Jurkat, Clone E6-1 (cell line): ENCODE data around the gene ITM2C.
A peak's percentile ranks its signal among the peaks of the same experiment; 100 is the strongest.

Source experiments
- DNase-seq: peaks from one replicate; pipeline ENCODE4 v3.0.0-alpha.2; 2011; ENCODE audit warnings: low read depth, low spot score
- H3K4me3 ChIP-seq: 2 replicates; pipeline ENCODE4 v1.5.1; 2011; ENCODE audit warnings: mild to moderate bottlenecking, low read length, control low read depth, moderate library complexity

ITM2C gene

DNA sequence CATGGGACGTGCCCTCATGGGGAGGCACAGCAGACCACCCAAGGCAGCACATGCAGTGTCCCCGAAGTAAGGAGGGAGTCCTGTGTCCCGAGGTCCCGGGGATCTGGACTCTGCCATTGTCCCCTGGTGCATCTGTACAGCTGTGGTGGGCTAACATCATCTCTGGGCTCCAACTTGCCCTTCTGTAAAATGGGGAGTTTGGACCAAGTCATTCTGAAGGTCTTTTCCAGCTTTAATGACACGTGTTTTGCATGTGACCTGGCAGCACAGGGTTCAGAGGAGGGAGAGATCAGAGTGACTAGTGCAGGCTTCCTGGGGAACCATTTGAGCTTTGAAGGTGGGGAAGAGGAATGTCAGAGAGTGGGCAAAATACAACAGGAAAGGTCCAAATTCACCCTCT, 21.5 kb downstream of the ITM2C start:
- no peak for DNase-seq
- no peak overlapping the region for H3K4me3 ChIP-seq

DNA sequence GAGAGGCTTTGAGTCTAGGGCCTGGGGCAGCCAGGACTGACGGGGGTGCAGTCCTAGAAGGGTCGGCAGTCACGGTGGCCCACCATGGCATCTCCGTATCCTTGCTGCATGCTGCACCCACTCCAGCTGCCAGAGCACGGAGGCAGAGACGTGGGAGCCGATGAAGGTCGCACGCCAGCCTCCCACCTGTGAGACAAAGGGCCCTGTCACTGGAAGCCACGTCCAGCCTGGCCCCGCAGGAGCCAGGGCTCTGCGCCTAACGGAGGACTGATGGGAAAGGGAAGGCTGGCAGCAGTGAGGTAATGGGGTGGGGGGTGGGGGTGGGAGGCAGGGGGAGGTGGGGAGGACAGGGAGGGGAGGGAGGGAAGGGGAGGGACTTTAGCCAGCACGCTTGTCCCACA, 21.9 kb downstream of the ITM2C start:
- no peak for DNase-seq
- no peak overlapping the region for H3K4me3 ChIP-seq

DNA sequence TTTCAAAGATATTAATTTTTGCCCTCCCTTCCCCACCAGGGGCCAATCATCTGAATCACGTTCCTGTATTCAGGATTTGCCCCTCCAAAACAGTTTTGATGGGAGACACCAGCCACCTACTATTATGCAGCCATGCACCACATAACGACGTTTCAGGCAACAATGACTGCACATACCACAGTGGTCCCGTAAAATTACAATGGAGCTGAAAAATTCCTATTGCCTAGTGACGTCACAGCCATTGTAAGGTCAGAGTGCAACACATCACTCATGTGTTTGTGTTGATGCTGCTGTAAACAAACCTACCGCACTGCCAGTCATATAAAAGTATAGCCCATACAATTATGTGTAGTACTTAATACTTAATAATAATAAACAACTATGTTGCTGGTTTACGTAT, 22.6 kb downstream of the ITM2C start:
- no peak for DNase-seq
- H3K4me3 ChIP-seq, result no peak overlapping the region

DNA sequence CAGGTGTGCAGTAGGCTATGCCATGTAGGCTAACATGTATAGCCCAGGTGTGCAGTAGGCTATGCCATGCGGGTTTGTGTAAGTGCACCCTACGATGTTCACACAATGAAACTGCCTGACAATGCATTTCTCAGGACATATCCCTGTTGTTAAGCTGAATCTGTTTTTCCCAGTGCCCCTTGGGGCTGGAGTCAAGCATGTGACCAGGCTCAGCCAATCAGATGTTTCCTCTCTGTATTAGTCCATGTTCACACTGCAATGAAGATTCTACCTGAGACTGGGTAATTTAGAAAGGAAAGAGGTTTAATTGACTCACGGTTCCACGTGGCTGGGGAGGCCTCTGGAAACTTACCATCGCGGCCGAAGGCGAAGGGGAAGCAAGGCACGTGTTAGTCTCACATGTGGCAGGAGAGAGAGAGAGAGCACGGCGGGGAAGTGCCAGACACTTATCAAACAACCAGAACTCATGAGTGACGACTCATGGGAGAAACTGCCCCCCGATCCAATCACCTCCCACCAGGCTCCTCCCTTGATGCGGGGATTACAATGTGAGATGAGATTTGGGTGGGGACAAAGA, 24.2 kb downstream of the ITM2C start:
- no peak for DNase-seq
- H3K4me3 ChIP-seq, result no peak overlapping the region

DNA sequence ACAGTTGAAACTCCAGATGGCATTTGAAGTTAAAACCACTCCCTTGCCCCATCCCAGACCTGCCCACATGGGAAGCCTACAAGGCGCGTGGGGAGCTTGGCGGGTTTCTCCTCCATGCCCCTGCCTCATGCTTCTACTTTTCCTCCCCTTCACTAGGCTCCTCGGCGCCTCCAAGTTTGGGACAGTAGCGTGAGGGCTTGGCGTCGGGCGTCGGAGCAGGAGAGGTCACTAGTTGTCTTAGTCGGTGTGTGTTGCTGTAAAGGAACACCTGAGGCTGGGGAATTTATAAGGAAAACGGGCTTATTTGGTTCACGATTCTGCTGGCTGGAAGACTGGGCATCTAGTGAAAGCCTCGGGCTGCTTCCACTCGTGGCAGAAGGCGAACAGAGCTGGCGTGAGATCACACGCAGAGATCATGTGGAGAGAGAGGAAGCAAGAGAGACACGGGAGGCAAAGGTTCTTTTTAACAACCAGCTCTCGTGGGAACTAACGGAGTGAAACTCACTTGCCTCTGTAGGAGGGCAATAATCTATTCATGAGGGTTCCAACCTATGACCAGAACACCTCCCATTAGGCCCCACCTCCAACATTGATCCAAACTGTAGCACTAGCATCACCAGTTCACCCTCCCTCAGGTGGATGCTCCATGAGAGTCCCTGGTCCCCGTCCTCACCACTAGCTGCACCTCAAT, 25.3 kb downstream of the ITM2C start:
- DNase-seq, result no peak
- H3K4me3 ChIP-seq, result no peak overlapping the region

DNA sequence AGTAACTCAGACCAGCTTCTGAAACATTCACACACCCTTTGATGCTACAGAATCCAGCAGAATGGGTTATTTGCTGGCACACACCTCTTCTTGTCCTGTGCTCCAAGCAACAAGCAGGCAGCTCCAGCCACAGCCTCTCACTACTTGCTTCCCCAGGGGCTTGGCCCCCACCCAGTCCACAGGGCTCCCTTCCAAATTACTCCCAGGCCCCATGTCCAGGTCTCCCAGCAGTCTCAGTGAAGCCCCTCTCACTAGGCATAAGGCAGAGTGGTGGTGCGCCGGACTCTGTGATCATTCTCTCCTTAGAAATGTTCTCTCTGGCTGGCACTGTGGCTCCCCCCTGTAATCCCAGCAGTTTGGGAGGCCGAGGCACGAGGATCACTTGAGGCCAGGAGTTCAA, 25.9 kb downstream of the ITM2C start:
- no peak overlapping the region for H3K4me3 ChIP-seq

DNA sequence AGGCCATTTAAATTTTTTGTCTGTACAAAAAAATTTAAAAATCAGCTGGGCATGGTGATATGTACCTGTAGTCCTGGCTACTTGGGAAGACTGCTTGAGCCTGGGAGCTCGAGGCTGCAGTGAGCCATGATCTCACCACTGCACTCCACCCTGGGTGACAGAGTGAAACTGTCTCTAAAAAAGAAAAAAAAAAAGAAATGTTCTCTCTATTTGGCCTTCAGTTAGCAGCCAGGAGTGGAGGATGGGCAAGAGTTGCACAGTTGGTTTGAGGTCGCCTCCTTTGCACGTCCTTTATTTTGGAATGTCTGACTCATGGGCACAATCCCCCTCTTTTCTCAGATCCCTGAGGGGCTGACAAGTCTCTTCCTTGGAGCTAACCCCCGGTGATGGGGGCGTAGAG, 26.3 kb downstream of the ITM2C start:
- no peak overlapping the region for H3K4me3 ChIP-seq
- no peak for DNase-seq

More for the DNA sequence above, 25.9 kb downstream of the ITM2C start:
- DNase-seq, result no peak

DNA sequence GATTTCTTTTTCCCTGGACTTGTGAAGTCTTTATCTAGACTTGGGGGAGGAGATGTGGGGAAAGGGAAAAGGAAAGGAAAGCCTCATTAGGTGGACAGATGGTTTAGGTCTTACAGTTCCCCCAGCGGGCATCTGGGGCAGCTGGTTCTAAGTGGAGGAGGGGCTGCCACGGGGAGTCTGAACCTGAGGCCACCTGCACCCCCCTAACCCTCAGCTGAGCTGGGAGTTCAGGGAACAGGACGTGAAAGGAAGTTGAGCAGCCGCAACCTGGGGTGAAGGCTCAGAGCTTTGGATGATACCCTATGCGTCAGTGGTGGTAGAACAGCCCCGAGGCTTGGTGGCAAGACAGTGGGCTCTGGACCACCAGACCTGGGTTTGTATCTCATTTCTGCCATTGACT, 26.8 kb downstream of the ITM2C start:
- H3K4me3 ChIP-seq, result no peak overlapping the region
- peak; percentile 56 for DNase-seq

DNA sequence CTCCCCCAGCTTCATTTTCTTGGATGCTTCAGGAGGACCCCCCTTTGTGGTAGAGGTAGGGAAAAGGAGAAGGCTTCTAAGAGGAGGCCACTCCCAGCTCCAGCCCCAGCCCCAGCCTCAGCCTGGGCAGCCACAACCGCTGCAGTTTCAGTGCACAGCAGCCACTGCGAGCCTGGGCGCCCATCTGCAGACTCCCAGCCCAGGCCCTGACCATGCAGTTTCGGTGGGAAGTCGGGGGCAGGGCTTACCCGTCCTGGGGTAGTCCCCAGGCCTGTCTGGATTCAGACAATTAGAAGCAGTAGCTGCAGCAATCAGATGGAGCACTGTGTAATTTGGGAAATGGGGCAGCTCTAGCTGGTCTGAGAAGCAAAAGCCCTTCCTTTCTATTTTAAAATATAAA, 28.6 kb downstream of the ITM2C start:
- H3K4me3 ChIP-seq, result no peak overlapping the region
- DNase-seq, result no peak

DNA sequence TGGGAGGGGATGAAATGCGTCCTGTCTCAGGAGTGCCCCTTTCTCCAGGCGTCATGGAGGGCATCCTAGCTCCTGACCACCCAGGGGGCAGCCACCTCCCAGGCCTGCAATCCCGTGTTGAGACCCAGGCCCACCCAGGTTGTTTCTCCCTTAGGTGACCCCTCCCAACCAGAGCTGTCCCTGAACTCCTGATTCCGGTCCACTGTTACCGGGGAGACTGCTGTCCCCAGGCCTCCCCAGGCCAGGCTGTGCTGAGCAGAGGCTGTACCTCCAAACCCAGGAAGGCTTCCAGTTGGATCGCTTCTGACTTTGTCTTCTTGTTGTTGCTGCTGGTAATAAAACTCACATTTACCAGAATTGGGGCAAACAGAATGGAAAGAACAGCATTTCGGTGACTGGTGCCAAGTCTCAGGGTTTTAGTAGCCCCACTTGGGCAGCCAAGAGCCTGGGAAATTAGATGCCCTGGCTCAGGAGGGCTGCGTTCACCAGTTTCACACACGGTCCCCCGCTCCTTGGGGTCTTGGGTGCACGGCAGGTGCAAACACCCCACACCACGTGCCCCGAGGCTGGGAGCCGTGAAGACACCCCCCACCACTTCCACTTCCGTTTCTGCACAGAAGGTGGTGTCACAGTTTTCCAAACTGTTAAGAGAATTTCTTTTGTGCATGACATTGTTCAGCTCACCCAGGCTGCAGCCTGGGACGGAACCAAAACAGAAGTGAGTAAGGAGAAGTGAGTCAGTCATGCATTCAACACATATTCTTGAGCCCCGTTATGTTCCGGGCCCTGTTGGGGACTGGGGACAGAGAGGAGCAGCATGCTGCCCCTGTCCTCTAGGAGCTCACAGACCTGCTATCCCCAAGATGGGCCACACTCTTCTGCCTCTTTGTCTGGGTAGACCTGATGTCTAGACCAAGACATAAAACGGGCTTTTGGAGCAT, 29.4 kb downstream of the ITM2C start:
- no peak overlapping the region for H3K4me3 ChIP-seq
- peak; percentile 62 for DNase-seq

DNA sequence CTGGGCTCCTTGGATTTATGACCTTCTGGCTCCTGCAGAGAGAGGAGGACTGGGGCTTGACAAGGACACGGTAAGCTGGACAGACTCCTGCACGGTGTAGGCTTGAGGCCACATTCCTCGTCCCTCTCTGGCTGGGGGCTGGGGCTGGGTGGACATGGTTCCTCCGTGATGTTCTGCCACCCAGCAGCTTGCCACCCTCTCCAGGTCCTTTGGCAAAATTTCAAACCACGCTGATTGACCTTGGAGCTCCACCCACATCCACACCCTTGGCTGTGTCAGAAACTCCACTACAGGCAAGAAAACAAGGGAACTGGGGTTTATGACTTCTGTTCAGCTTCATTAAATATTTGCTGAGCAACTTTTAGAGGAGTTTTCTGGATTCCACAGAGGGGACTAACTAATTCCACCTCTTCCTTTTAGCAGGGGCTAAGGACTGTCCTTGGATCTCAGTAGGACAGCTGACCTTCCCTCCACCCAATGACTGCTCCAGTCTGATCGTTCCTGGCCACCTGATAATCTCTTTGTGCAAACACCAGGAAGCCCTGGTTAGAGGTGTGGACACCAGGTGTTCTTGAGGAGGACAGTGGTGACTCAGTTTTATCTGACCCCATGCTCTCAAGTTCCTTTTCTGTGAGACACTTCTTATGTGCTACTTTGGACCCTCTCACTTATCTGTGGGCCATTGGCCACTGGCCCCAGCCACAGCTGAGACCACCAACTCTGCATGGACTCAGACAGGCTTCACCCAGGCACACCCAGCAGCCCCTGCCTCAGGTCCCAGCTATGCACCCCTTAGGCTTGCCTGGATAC, 31.0 kb downstream of the ITM2C start:
- DNase-seq, result no peak
- H3K4me3 ChIP-seq, result no peak overlapping the region

DNA sequence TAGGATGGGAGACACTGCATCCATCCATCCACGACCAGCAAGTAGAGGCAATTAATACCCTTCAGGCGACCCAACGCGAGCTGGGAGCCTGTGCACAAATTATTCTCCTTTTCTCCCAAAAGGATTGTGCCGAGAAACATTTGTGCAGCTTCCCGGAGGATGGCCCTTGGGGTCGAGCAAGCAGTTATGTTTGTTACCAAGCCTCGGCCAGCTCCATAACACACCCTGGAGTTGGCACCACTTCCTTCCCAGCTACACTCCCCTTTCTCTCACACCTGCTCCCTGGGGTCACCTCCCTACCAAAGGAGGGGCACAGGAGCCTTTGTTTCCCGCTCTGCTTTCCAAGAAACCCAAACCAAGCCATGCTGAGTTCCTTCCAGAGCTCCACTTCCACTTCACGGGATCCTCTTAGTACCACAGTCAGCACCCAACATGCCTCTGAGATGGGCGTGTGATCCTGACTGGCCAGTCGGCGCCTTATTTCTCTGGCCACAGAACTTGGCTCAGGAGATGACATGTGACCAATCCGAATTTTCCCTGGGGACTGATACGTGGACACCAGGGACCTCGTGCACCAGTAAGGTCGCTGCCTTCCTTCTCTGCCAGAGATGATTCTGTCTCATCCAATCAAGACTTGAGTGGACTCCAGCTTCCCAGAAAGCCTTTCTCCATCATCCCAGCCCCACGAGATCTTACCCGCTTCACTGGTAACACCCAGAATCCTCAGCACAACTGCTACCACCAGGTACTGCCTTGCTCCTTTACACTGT, 31.8 kb downstream of the ITM2C start:
- no peak overlapping the region for H3K4me3 ChIP-seq
- no peak for DNase-seq

DNA sequence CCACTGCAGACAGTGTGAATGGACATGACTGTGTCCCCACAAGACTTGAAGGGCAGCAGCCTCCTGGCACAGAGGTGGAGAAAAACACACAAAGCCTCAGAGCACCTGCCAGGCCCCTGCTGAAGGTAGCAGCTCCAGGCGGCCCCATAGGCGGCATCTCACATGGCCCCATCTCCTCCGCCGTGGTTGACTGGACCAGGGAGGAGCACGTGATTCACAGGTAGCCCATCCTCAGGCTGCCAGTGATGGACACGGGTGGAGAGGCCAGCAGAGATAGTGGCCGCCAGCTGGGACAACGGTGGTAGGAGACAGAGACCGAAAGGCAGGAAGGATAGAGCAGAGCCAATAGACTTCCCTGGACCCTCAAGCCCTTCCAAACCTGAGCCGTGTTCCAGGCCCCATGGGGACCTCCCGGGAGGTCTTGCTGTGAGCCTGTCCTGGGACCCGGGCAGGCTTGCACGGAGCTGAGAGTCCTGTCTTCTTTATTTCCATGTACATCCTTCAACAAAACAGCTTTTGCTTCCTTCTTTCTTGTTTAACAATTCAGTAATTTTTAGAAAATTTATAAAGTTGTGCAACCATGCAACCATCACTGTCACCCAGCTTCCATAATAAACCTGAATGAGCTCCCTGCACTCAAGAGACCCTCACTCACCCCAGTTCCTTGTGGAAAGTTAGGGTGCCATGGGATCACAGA, 33.4 kb downstream of the ITM2C start:
- DNase-seq, result no peak
- H3K4me3 ChIP-seq, result no peak overlapping the region

DNA sequence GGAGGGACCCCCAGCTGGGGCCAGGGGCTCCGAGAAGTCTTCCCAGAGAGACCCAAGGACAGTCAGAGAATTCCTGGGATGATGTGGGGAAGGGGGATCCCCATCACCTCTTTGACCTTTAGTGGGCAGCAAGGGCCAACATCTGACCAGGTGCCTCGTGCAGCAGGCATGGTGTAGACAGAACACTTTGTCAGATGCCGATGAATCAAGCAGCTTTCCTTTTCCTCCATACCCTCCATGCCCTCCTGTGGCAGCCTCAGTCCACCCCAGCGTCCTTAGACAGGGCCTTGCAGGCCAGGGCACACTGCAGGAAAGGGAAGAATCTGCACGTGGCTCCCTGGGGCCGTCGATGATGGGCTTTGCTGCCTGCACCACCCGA, 34.0 kb downstream of the ITM2C start:
- DNase-seq, result no peak
- no peak overlapping the region for H3K4me3 ChIP-seq

DNA sequence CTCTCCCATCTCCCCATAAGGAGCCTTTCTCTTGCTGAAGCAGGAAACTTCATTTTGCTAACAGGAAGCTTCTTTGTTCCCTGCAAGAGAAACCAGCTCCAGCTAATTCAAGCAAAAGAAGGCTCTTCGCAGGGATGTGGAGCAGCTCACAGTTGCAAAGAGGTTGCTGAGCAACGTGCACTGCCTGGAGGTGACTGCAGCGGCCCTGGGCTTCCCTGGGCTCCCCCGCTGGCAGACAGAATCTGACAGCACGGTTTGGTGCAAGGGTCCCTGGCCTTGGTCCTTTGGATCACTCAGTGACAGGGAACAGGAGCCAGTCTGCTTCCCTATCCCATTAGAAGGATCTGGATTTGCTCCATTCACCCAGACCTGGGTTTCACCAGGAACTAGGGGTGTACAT, 34.5 kb downstream of the ITM2C start:
- no peak for DNase-seq
- H3K4me3 ChIP-seq, result no peak overlapping the region

DNA sequence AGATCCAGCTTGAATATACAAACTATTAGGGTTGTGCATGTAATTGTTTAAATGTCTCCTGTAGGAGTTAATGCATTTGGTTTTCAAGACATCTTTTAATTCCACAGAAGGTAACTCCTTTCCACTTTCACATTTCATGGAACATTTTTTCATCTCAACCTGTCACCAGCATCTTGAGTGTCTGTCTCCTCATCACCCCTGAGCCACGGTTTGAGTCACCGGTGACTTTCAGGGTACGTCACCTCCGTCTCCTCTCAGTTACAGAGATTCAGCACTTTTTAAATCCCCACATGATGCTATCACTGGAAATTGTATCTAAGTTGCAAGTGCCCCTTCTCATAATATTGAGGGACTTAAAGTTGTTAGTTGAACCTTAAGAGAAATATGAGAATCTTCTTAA, 35.0 kb downstream of the ITM2C start:
- no peak for DNase-seq
- H3K4me3 ChIP-seq, result no peak overlapping the region

DNA sequence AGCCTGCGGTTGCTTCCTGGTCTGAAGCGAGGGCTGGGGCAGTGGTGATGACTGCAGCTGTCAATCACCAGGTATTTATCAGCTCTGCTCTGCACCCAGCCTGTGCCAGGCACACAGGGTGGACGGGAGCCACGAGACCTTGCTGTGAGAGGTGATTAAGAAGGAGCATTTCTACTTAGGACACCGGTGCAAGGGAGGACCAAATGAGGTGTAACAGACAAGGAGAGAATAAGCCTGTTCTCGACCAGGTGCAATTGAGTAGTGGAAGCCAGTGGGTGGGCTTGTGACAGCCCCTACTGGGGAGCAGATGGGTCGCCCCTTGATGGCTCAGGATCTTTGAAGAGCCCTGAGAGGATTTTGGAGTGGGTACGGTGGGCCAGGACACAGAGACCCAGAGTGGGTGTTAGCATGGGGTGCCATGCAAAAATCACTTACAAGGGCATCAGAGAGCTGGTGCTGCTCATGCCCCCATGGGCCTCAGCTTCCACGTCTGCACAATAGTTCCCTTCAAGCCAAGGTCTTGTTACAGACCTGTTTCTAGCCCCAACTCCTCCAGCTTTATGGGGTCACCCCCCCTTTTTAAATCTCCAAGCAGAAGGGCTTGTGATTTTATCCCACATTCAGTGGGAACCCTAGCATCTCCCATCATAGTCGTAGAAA, 35.7 kb downstream of the ITM2C start:
- DNase-seq, result no peak
- H3K4me3 ChIP-seq, result no peak overlapping the region

DNA sequence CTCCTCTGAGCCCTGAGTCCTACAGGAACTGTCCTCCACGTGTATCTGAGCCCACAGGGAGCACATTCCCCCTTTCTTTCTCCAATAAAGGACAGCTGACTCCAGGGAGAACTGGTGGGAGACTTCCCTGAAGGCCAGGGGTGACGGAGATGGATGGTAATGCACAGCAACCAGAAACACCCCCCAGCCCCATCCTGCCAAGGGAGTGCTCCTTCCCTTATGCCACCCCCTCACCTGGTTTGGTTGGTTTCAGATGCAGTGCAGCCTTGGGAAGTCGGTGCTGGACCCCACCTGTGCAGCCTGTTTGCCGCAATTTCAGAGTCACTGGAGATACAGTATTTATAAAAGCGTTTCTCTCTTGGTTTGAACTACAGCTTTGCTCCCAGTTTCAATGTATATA, 36.3 kb downstream of the ITM2C start:
- no peak for DNase-seq
- no peak overlapping the region for H3K4me3 ChIP-seq
